Upper lobe of left lung (tissue), 6 donors: ENCODE data around the gene HOXD13. TPM values are rescaled to one million over a fixed set of nuclear protein-coding genes. Genes with fewer than 3 reads are reported as not detected.

ENCODE experiments used
- ATAC-seq, 2 donors: fragments of 200-7000 bp; cut with Tn5 transposase; one replicate each; pipeline ENCODE4 v1.9.1; 2022; ENCODE audit warnings: mild to moderate bottlenecking in 2 of 2, moderate library complexity in 2 of 2; ENCODE audit not compliant: low FRiP score in 2 of 2
- DNase-seq, 2 donors: peaks; one replicate each; pipeline ENCODE4 v3.0.0-alpha.2; 2019 to 2020
- H3K27ac ChIP-seq, 4 donors: fragments of 200-600 bp; sonication (generic); one replicate each; pipeline ENCODE4 v1.5.1; 2016 to 2019
- H3K27me3 ChIP-seq, 4 donors: fragments of 200-600 bp; sonication (generic); one replicate each; pipeline ENCODE4 v1.5.1; 2017 to 2019
- H3K36me3 ChIP-seq, 4 donors: fragments of 200-600 bp; sonication (generic); one replicate each; pipeline ENCODE4 v1.5.1; 2016 to 2019
- H3K4me1 ChIP-seq, 4 donors: fragments of 200-600 bp; sonication (generic); one replicate each; pipeline ENCODE4 v1.5.1; 2018 to 2019
- H3K4me3 ChIP-seq, 4 donors: fragments of 200-600 bp; sonication (generic); one replicate each; pipeline ENCODE4 v1.5.1; 2017 to 2019; ENCODE audit warnings: mild to moderate bottlenecking in 2 of 4, moderate library complexity in 1 of 4
- H3K9me3 ChIP-seq, 4 donors: fragments of 200-600 bp; sonication (generic); one replicate each; pipeline ENCODE4 v1.5.1; 2018 to 2019
- CTCF ChIP-seq, 6 experiments: fragments of 450-650 bp in 4 of 6; fragments of 200-600 bp in 2 of 6; sonication (generic) in 2 of 6; IDR thresholded peaks; one replicate each; pipeline ENCODE4 v1.5.1; 2016 to 2019; ENCODE audit warnings: antibody characterized with exemption in 6 of 6
- EP300 ChIP-seq, 4 donors: sonication (generic); formaldehyde crosslinking; IDR thresholded peaks; one replicate each; pipeline ENCODE4 v1.5.1; 2017; ENCODE audit warnings: antibody characterized with exemption in 4 of 4, control low read depth in 2 of 4
- POLR2A ChIP-seq, 4 donors: fragments of 450-650 bp; IDR thresholded peaks; one replicate each; pipeline ENCODE4 v1.5.1; 2016 to 2017; ENCODE audit warnings: antibody characterized with exemption in 4 of 4, mild to moderate bottlenecking in 2 of 4
- POLR2AphosphoS5 ChIP-seq, 2 donors: sonication (generic); formaldehyde crosslinking; IDR thresholded peaks; one replicate each; pipeline ENCODE4 v1.5.1; 2017; ENCODE audit warnings: antibody characterized with exemption in 2 of 2
- WGBS, 2 donors: methylation state at CpG; one replicate each; pipeline ENCODE4 v1.1.5; 2017 to 2018; 5-methylcytosine and 5-hydroxymethylcytosine counted together
- total RNA-seq, 6 donors: library from RNA; depleted of rRNA in 4 of 6; stranded (reverse); fragments of >200 nt in 4 of 6; gene quantifications; one replicate each; pipeline versions ENCODE4 v1.1.0 to v1.2.1, GENCODE V29; 2016 to 2021
- donor health status: DM: no; HTN: no; CAD: no; lungs with moderate emphysema.
- donor health status: DM: no; HTN: yes; CAD: no; lungs with severe emphysema.

HOXD13 gene
- total RNA-seq, 6 donors from 2014 or later = not detected

- ATAC-seq (no peak), DNase-seq (peak in 1 of 2 donors; percentile 75)
- no peak overlapping the region for H3K27ac ChIP-seq
- peaks cover 0 to 96% (median 73%) of the 10 kb centered on the region in 4 donors for H3K27me3 ChIP-seq
- no peaks in the 10 kb centered on the region for H3K36me3 ChIP-seq
- peaks cover 12 to 60% (median 22%) of the 10 kb centered on the region in 4 donors for H3K4me1 ChIP-seq
- peaks cover 0 to 22% (median 12%) of the 10 kb centered on the region in 4 donors for H3K9me3 ChIP-seq
- H3K4me3 ChIP-seq = no peak overlapping the region
- WGBS, 2 donors = 9% methylated on average over 46 to 57 of the region's 66 CpGs
- TF ChIP-seq POLR2A (IDR thresholded peaks at IDR 0.05) (no peak), POLR2AphosphoS5 (IDR thresholded peaks at IDR 0.05) (no peak), EP300 (IDR thresholded peaks at IDR 0.05) (no peak)
Observed at GRCh38 chr2:176082824-176083751, 9.4 kb upstream of the HOXD13 start.

GRCh38 chr2:176083796-176084261 lies 8.7 kb upstream of the HOXD13 start, which contains the start of gene EVX2:
Gene EVX2, minus strand, starts transcription at chr2:176083962. Its CDS starts 186 bp downstream, at chr2:176083776.
- Histone ChIP-seq H3K9me3 (peaks cover 0 to 22% (median 12%) of the 10 kb centered on the region in 4 donors), H3K4me3 (no peak within 1 kb of the TSS), H3K4me1 (peaks cover 16 to 65% (median 26%) of the 10 kb centered on the region in 4 donors), H3K36me3 (no peaks in the 10 kb centered on the region), H3K27me3 (peaks cover 0 to 96% (median 74%) of the 10 kb centered on the region in 4 donors), H3K27ac (no peak within 1 kb of the TSS)
- no peak for DNase-seq
- no peak for TF ChIP-seq EP300 (IDR thresholded peaks at IDR 0.05)
- no peak for TF ChIP-seq POLR2A (IDR thresholded peaks at IDR 0.05)
- ATAC-seq = no peak
- WGBS, 2 donors = 16 to 20% methylated on average over 27 of the region's 27 CpGs

- 5 to 6% methylated on average over 26 of the region's 26 CpGs for WGBS, 2 donors
Observed at GRCh38 chr2:176084611-176085119, 7.9 kb upstream of the HOXD13 start.

GRCh38 chr2:176085120-176085788 lies 7.3 kb upstream of the HOXD13 start:
- peaks cover 12 to 52% (median 18%) of the 10 kb centered on the region in 4 donors for H3K4me1 ChIP-seq
- H3K27ac ChIP-seq = no peak overlapping the region
- H3K27me3 ChIP-seq = peaks cover 0 to 96% (median 72%) of the 10 kb centered on the region in 4 donors
- H3K4me3 ChIP-seq = no peak overlapping the region
- no peak for TF ChIP-seq POLR2AphosphoS5 (IDR thresholded peaks at IDR 0.05)
- no peak for TF ChIP-seq EP300 (IDR thresholded peaks at IDR 0.05)
- TF ChIP-seq POLR2A (IDR thresholded peaks at IDR 0.05) = no peak
- no peak for TF ChIP-seq CTCF (IDR thresholded peaks at IDR 0.05)
- peak in 1 of 2 donors; percentile 56 for DNase-seq
- H3K36me3 ChIP-seq = no peaks in the 10 kb centered on the region
- H3K9me3 ChIP-seq = peaks cover 0 to 22% (median 12%) of the 10 kb centered on the region in 4 donors
- WGBS, 2 donors = 6 to 8% methylated on average over 19 to 40 of the region's 40 CpGs
- no peak for ATAC-seq

More at GRCh38 chr2:176084611-176085119, 7.9 kb upstream of the HOXD13 start:
- no peaks in the 10 kb centered on the region for H3K36me3 ChIP-seq
- H3K27ac ChIP-seq = no peak overlapping the region
- DNase-seq (no peak), ATAC-seq (no peak)
- H3K4me3 ChIP-seq = no peak overlapping the region
- TF ChIP-seq POLR2A (IDR thresholded peaks at IDR 0.05) (no peak), EP300 (IDR thresholded peaks at IDR 0.05) (no peak), CTCF (IDR thresholded peaks at IDR 0.05) (no peak), POLR2AphosphoS5 (IDR thresholded peaks at IDR 0.05) (no peak)
- H3K4me1 ChIP-seq = peaks cover 15 to 58% (median 23%) of the 10 kb centered on the region in 4 donors
- peaks cover 0 to 22% (median 12%) of the 10 kb centered on the region in 4 donors for H3K9me3 ChIP-seq
- H3K27me3 ChIP-seq = peaks cover 0 to 98% (median 73%) of the 10 kb centered on the region in 4 donors

- TF ChIP-seq POLR2A (IDR thresholded peaks at IDR 0.05) = no peak
- TF ChIP-seq CTCF (IDR thresholded peaks at IDR 0.05) = peak in 1 of 6 experiments; percentile 8
- no peak for TF ChIP-seq EP300 (IDR thresholded peaks at IDR 0.05)
- TF ChIP-seq POLR2AphosphoS5 (IDR thresholded peaks at IDR 0.05) = no peak
- Histone ChIP-seq H3K9me3 (peaks cover 0 to 17% (median 5%) of the 10 kb centered on the region in 4 donors), H3K27me3 (peaks cover 0 to 92% (median 65%) of the 10 kb centered on the region in 4 donors), H3K27ac (no peak overlapping the region), H3K4me3 (no peak overlapping the region), H3K36me3 (no peaks in the 10 kb centered on the region), H3K4me1 (peaks cover 8 to 45% (median 13%) of the 10 kb centered on the region in 4 donors)
- DNase-seq = peak in 1 of 2 donors; percentile 56
- no peak for ATAC-seq
- WGBS, 2 donors = 2 to 5% methylated on average over 29 to 46 of the region's 46 CpGs
Observed at GRCh38 chr2:176085861-176086771, 6.4 kb upstream of the HOXD13 start.
